Astrocyte of the cerebellum (primary cell): Measurements from ENCODE around the gene SLC25A24.
"Not testable (repeated sequence)": the region's sequence is repeated elsewhere in the genome, so short reads cannot be mapped to it uniquely, and the experiment has no call there.

ENCODE experiments used
- DNase-seq: peaks from one replicate; pipeline ENCODE4 v3.0.0-alpha.2; 2011; ENCODE audit warnings: low read depth
- H3K4me3 ChIP-seq: 2 replicates; pipeline ENCODE4 v1.5.1; 2011; ENCODE audit warnings: mild to moderate bottlenecking, low read depth, low read length, moderate library complexity
- CTCF ChIP-seq: IDR thresholded peaks from 2 replicates; pipeline ENCODE4 v1.5.1; 2012; ENCODE audit warnings: low read length, low read depth, moderate library complexity, mild to moderate bottlenecking; ENCODE audit errors: missing control alignments
- in situ Hi-C: cut with HindIII; loops from 2 replicates; pipeline ENCODE4 v1.10.0; 2017; ENCODE audit warnings: low sequenced_read_pairs

SLC25A24 gene

GRCh38 chr1:108190001-108190634 lies 10.0 kb downstream of the SLC25A24 start:
- H3K4me3 ChIP-seq: no peak overlapping the region
- in situ Hi-C loops: no loop called here
- no peak for TF ChIP-seq CTCF
- DNase-seq: no peak

- no peak overlapping the region for H3K4me3 ChIP-seq
- no peak for TF ChIP-seq CTCF
- in situ Hi-C loops: no loop called here
- DNase-seq: no peak
These were observed 11.3 kb downstream of the SLC25A24 start for GRCh38 chr1:108188801-108189200.

- no peak overlapping the region for H3K4me3 ChIP-seq
- in situ Hi-C loops: no loop called here
These were observed 17.0 kb downstream of the SLC25A24 start for GRCh38 chr1:108182959-108183700.

GRCh38 chr1:108179018-108179417 lies 21.1 kb downstream of the SLC25A24 start:
- in situ Hi-C loops: no loop called here
- no peak for DNase-seq
- H3K4me3 ChIP-seq: no peak overlapping the region
- TF ChIP-seq CTCF: no peak

More at GRCh38 chr1:108182959-108183700, 17.0 kb downstream of the SLC25A24 start:
- TF ChIP-seq CTCF: no peak
- DNase-seq: no peak

GRCh38 chr1:108162409-108162808 lies 37.7 kb downstream of the SLC25A24 start:
- H3K4me3 ChIP-seq, DNase-seq, in situ Hi-C loops: not testable (repeated sequence)

GRCh38 chr1:108159951-108160350 lies 40.2 kb downstream of the SLC25A24 start:
- DNase-seq, in situ Hi-C loops, H3K4me3 ChIP-seq: not testable (repeated sequence)

GRCh38 chr1:108158893-108159453 lies 41.2 kb downstream of the SLC25A24 start:
- no peak for TF ChIP-seq CTCF
- no peak for DNase-seq
- in situ Hi-C loops: no loop called here
- H3K4me3 ChIP-seq: no peak overlapping the region
